ENCODE measurements around the gene ZNF444.

The ZNF444 gene

DNA sequence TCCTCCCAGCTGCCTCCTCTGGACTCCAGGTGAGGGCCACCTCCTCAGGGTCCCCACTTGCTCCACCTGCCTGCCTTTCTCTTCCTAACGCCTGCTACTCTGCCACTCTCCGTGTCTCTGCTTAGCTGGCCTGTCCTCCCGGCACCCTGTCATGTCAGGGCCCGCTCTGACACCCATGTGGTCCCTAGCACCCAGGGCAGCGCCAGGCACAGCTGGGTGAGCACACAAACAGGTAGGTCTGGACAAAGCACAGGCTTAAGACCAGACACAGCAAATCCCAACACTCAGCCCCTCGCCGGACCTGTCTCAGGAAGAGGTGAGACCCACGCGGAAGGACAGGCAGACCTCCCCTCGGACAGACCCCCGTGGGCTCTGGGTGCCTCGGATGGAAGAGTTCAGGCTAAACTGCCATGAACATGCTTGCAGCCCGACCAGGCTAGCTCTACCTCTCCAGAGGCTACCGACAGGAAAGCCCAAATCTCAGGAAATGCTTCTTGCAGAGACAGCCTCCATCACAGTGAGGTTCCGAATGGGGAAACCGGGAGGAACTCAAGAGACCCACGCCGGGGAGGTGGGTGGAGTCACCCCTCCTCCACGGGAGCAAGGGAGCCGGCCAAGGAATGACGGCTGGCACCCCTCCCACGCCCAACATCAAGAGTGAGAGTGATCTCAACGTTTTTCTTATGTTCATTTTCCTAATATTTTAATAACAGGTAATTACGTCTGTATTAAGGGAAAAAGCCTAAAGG, 32.5 kb upstream of the ZNF444 start:
- Histone ChIP-seq H3K4me1 (ENCODE audit: insufficient read depth, insufficient read length) (peaks cover 23% of the 10 kb centered on the region), H3K9ac (ENCODE audit: insufficient read length, low read depth) (no peak overlapping the region), H3K27me3 (ENCODE audit: insufficient read depth, insufficient read length) (no peaks in the 10 kb centered on the region), H3K4me3 (ENCODE audit: insufficient read length, low read depth) (no peak overlapping the region), H3K9me3 (ENCODE audit: insufficient read depth, low read length) (no peaks in the 10 kb centered on the region), H3K36me3 (ENCODE audit: insufficient read depth, insufficient read length, low read length) (peaks cover 16% of the 10 kb centered on the region)
- DNase-seq (ENCODE audit: low read depth, low spot score), result no peak
- TF ChIP-seq SUZ12 (IDR thresholded peaks at IDR 0.05; ENCODE audit: extremely low read depth, insufficient read depth, insufficient read length) (no peak), YY1 (IDR thresholded peaks at IDR 0.05; ENCODE audit: insufficient read depth, insufficient read length) (no peak), ZNF274 (IDR thresholded peaks at IDR 0.05; ENCODE audit: low read depth, low read length) (no peak)

DNA sequence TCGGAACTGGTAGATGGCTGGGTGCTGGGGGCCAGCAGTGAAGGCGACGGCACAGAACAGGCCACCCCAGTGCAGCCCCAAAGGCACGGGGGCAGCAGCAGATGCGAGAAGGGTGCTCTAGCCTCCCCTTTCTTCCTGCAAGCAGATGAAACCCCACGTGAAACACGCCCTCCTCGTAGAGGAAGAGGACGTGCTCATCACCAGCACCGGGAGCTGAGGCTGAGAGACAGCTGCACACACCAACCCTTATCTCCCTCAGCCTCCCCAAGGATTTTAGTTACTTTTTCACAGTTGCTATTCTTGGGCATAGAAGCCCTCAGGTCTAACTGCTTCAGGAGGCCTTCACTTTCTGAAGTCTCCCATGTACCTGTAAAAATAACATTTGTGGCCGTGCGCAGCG, 31.9 kb upstream of the ZNF444 start:
- no peak for DNase-seq (ENCODE audit: low read depth, low spot score)
- Histone ChIP-seq H3K4me1 (ENCODE audit: insufficient read depth, insufficient read length) (peaks cover 23% of the 10 kb centered on the region), H3K9me3 (ENCODE audit: insufficient read depth, low read length) (no peaks in the 10 kb centered on the region), H3K9ac (ENCODE audit: insufficient read length, low read depth) (no peak overlapping the region), H3K4me3 (ENCODE audit: insufficient read length, low read depth) (no peak overlapping the region), H3K36me3 (ENCODE audit: insufficient read depth, insufficient read length, low read length) (peaks cover 16% of the 10 kb centered on the region), H3K27me3 (ENCODE audit: insufficient read depth, insufficient read length) (no peaks in the 10 kb centered on the region)
- TF ChIP-seq SUZ12 (IDR thresholded peaks at IDR 0.05; ENCODE audit: extremely low read depth, insufficient read depth, insufficient read length) (no peak), YY1 (IDR thresholded peaks at IDR 0.05; ENCODE audit: insufficient read depth, insufficient read length) (no peak), ZNF274 (IDR thresholded peaks at IDR 0.05; ENCODE audit: low read depth, low read length) (no peak)

DNA sequence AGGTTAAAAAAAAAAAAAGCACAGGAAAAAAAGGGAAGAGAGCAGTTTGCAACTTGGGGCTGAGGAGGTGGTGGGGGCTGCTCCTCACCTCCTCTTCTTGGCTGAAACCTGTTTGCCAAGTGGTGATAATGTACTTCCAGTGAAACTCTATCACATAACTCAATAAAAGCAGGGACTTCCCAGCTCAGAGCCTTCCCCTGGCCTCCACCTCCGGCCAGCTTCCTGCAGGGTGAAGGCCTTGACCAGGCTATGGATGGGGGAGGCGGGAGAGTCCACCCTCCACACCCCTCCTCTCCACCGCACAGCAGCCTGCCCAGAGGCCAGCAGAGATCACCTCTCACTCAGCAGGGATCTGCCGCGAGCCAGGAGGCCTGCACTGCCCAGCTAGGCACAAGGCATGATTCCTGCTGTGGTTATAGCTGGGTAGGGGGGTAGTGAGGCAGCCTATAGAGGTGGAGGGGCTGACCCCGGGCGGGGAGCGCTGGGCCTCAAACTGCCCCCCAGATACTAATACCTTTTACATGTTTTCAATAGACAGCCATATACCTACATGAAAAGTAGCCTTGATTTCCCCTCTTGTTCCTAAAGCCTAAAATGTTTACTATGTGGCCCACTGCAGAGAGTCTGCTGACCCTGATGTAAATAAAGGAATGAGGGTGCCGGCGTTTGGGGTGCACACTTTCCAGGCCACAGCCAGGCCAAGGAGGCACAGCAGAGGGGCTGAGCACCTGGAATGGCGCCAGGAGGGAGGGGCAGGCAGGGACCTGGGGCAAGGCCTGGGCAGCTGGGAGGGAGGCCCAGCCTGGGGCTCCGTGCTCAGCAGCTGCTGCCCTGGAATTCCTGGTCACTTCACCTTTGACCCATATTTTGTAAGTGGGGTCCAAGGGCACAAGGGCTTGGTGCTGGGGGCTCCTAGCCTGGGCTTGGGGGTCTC, 30.3 kb upstream of the ZNF444 start:
- H3K9ac ChIP-seq (ENCODE audit: insufficient read length, low read depth), result no peak overlapping the region
- no peaks in the 10 kb centered on the region for H3K27me3 ChIP-seq (ENCODE audit: insufficient read depth, insufficient read length)
- peaks cover 29% of the 10 kb centered on the region for H3K4me1 ChIP-seq (ENCODE audit: insufficient read depth, insufficient read length)
- H3K4me3 ChIP-seq (ENCODE audit: insufficient read length, low read depth), result no peak overlapping the region
- H3K36me3 ChIP-seq (ENCODE audit: insufficient read depth, insufficient read length, low read length), result peaks cover 27% of the 10 kb centered on the region
- no peak for DNase-seq (ENCODE audit: low read depth, low spot score)
- H3K9me3 ChIP-seq (ENCODE audit: insufficient read depth, low read length), result no peaks in the 10 kb centered on the region
- no peak for TF ChIP-seq ZNF274 (IDR thresholded peaks at IDR 0.05; ENCODE audit: low read depth, low read length)
- no peak for TF ChIP-seq YY1 (IDR thresholded peaks at IDR 0.05; ENCODE audit: insufficient read depth, insufficient read length)
- no peak for TF ChIP-seq SUZ12 (IDR thresholded peaks at IDR 0.05; ENCODE audit: extremely low read depth, insufficient read depth, insufficient read length)

DNA sequence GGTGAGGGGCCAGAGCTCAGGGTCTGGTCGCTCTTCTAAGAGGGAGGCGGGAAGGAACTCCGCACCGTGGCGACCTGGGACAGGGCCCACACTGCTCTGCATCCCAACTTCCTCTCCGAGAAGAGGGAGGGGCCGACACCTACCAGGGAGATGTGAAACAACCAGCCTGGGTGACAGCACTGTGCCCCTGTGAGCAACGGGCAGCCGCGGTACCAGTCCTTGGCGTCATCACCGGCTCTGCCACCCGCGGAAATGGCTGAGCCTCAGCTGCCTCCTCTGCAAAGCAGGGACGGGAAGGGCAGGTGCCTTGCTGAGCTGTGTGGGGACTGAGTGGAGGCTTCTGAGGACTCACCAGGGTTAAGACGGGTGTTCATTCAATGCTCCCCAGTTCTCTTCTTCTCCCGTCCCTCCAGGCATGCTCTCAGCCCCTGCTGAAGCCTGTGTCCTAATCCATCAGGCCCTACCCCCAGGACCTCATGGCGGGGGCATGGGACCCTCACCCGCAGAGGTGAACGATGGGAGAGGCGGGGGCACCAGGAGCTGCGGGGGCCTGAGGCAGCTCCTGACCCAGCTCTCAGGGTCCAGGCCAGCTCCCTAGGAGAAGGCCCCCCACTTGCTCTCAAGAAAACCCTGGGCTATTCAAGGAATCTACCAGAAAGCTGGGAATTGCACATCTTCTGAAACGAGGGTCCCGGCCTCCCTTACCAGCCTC, 29.3 kb upstream of the ZNF444 start:
- no peaks in the 10 kb centered on the region for H3K27me3 ChIP-seq (ENCODE audit: insufficient read depth, insufficient read length)
- no peaks in the 10 kb centered on the region for H3K9me3 ChIP-seq (ENCODE audit: insufficient read depth, low read length)
- peaks cover 27% of the 10 kb centered on the region for H3K36me3 ChIP-seq (ENCODE audit: insufficient read depth, insufficient read length, low read length)
- peaks cover 28% of the 10 kb centered on the region for H3K4me1 ChIP-seq (ENCODE audit: insufficient read depth, insufficient read length)
- TF ChIP-seq SUZ12 (IDR thresholded peaks at IDR 0.05; ENCODE audit: extremely low read depth, insufficient read depth, insufficient read length) (no peak), YY1 (IDR thresholded peaks at IDR 0.05; ENCODE audit: insufficient read depth, insufficient read length) (no peak), ZNF274 (IDR thresholded peaks at IDR 0.05; ENCODE audit: low read depth, low read length) (no peak)
- no peak for DNase-seq (ENCODE audit: low read depth, low spot score)
- no peak overlapping the region for H3K4me3 ChIP-seq (ENCODE audit: insufficient read length, low read depth)
- H3K9ac ChIP-seq (ENCODE audit: insufficient read length, low read depth), result no peak overlapping the region

DNA sequence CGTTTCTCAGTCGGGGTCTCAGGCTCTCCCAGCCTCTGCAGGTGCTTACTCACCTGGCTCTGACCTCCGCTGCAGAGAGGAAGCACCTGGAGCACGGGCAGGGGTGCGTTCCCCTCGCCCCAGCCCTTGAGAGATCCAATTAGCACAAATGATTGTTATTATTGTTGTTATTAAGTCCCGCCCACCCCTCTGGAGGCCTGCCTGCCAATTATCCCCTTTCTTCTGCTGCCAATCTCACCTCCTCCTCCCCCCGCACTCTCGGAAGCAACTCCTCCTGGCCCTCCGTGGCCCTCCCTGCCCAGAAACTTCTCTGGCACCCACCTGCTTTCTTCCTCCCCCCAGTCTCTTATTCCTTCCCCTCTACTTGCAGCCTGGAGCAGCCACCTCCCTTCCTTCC, 28.8 kb upstream of the ZNF444 start:
- Histone ChIP-seq H3K9ac (ENCODE audit: insufficient read length, low read depth) (no peak overlapping the region), H3K9me3 (ENCODE audit: insufficient read depth, low read length) (no peaks in the 10 kb centered on the region), H3K4me3 (ENCODE audit: insufficient read length, low read depth) (no peak overlapping the region), H3K27me3 (ENCODE audit: insufficient read depth, insufficient read length) (no peaks in the 10 kb centered on the region), H3K36me3 (ENCODE audit: insufficient read depth, insufficient read length, low read length) (peaks cover 32% of the 10 kb centered on the region), H3K4me1 (ENCODE audit: insufficient read depth, insufficient read length) (peaks cover 29% of the 10 kb centered on the region)
- no peak for DNase-seq (ENCODE audit: low read depth, low spot score)
- TF ChIP-seq YY1 (IDR thresholded peaks at IDR 0.05; ENCODE audit: insufficient read depth, insufficient read length), result no peak
- TF ChIP-seq ZNF274 (IDR thresholded peaks at IDR 0.05; ENCODE audit: low read depth, low read length), result no peak

DNA sequence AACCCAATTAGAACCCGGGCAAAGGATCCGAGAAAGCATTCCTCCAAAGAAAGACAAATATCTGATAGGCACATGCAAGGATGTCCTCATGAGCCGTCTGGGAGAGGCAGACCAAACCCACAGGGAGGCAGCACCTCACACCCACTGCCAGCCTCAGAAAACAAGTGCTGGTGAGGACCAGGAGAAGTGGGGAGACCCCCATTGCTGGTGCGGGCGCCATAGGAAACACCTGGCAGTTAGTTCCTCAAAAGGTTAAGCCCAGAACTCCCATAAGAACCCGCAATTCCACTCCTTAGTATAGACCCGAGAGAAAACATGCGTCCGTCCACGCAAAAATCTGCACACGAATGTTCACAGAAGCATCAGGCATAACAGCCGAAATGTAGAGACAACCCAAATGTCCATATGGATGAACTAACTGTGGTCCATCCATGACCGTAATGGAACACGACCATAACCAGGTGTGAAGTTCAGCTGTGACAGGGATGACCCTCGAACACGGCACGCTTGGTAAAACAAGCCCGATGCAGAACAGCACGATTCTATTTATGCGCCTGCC, 27.9 kb upstream of the ZNF444 start:
- H3K4me3 ChIP-seq (ENCODE audit: insufficient read length, low read depth), result no peak overlapping the region
- peaks cover 41% of the 10 kb centered on the region for H3K36me3 ChIP-seq (ENCODE audit: insufficient read depth, insufficient read length, low read length)
- H3K27me3 ChIP-seq (ENCODE audit: insufficient read depth, insufficient read length), result no peaks in the 10 kb centered on the region
- peaks cover 27% of the 10 kb centered on the region for H3K4me1 ChIP-seq (ENCODE audit: insufficient read depth, insufficient read length)
- no peaks in the 10 kb centered on the region for H3K9me3 ChIP-seq (ENCODE audit: insufficient read depth, low read length)
- H3K9ac ChIP-seq (ENCODE audit: insufficient read length, low read depth), result peak overlapping the region; percentile 21
- no peak for DNase-seq (ENCODE audit: low read depth, low spot score)
- TF ChIP-seq SUZ12 (IDR thresholded peaks at IDR 0.05; ENCODE audit: extremely low read depth, insufficient read depth, insufficient read length) (no peak), ZNF274 (IDR thresholded peaks at IDR 0.05; ENCODE audit: low read depth, low read length) (no peak), YY1 (IDR thresholded peaks at IDR 0.05; ENCODE audit: insufficient read depth, insufficient read length) (no peak)
